Chondrocyte (in vitro differentiated cells): ENCODE results near the gene MARCHF9. TPM values are rescaled to one million over a fixed set of nuclear protein-coding genes. Genes with fewer than 3 reads are reported as not detected.
A peak's percentile ranks its signal among the peaks of the same experiment; 100 is the strongest.

Source experiments
- DNase-seq: peaks from one replicate; pipeline ENCODE4 v3.0.0; 2021; ENCODE audit warnings: mixed read lengths, low spot score
- H3K27ac Mint-ChIP-seq: one replicate; pipeline ENCODE4 v1.8.0; 2021; ENCODE audit warnings: mild to moderate bottlenecking, moderate library complexity, mixed read lengths; ENCODE audit not compliant: unreplicated experiment
- H3K27me3 Mint-ChIP-seq: 2 replicates; pipeline ENCODE4 v1.8.0; 2021; ENCODE audit warnings: low read depth, mixed read lengths
- H3K36me3 Mint-ChIP-seq: 2 replicates; pipeline ENCODE4 v1.8.0; 2021; ENCODE audit warnings: low read depth, mixed read lengths
- H3K4me1 Mint-ChIP-seq: 2 replicates; pipeline ENCODE4 v1.8.0; 2021; ENCODE audit warnings: low read depth, mild to moderate bottlenecking, mixed read lengths
- H3K4me3 Mint-ChIP-seq: one replicate; pipeline ENCODE4 v1.8.0; 2021; ENCODE audit warnings: mild to moderate bottlenecking, moderate library complexity, mixed read lengths; ENCODE audit not compliant: unreplicated experiment
- H3K9me3 Mint-ChIP-seq: 2 replicates; pipeline ENCODE4 v1.8.0; 2021; ENCODE audit warnings: low read depth, mixed read lengths
- CTCF ChIP-seq: fragments of 200-600 bp; sonication (generic); IDR thresholded peaks from 2 replicates; pipeline ENCODE4 v1.5.0; 2021; ENCODE audit warnings: antibody characterized with exemption, mild to moderate bottlenecking, moderate library complexity
- total RNA-seq: library from RNA; stranded (reverse); gene quantifications from 3 replicates; pipeline ENCODE4 v1.2.1, GENCODE V29; 2021

The MARCHF9 gene
- total RNA-seq, 1 donor from 2014 or later: 21.8 TPM

- Mint-ChIP-seq H3K4me3 (no peak overlapping the region), H3K27ac (no peak overlapping the region), H3K9me3 (no peaks in the 10 kb centered on the region), H3K4me1 (peaks cover 22% of the 10 kb centered on the region), H3K27me3 (peaks cover 2% of the 10 kb centered on the region), H3K36me3 (peaks cover 12% of the 10 kb centered on the region)
- TF ChIP-seq CTCF: no peak
- DNase-seq: no peak
Observed at GRCh38 chr12:57757771-57758170, 2.9 kb downstream of the MARCHF9 start.

GRCh38 chr12:57758552-57759359 is 3.9 kb downstream of the MARCHF9 start:
- DNase-seq: no peak
- Mint-ChIP-seq H3K27me3 (peaks cover 10% of the 10 kb centered on the region), H3K9me3 (no peaks in the 10 kb centered on the region), H3K27ac (no peak overlapping the region), H3K36me3 (peaks cover 12% of the 10 kb centered on the region), H3K4me3 (no peak overlapping the region), H3K4me1 (peaks cover 19% of the 10 kb centered on the region)
- TF ChIP-seq CTCF: no peak

GRCh38 chr12:57759360-57759980 is 4.6 kb downstream of the MARCHF9 start:
- peak; percentile 70 for TF ChIP-seq CTCF
- no peak for DNase-seq
- peaks cover 18% of the 10 kb centered on the region for H3K4me1 Mint-ChIP-seq
- H3K9me3 Mint-ChIP-seq: no peaks in the 10 kb centered on the region
- H3K27me3 Mint-ChIP-seq: peaks cover 18% of the 10 kb centered on the region
- H3K36me3 Mint-ChIP-seq: peaks cover 15% of the 10 kb centered on the region
- H3K4me3 Mint-ChIP-seq: no peak overlapping the region
- no peak overlapping the region for H3K27ac Mint-ChIP-seq

GRCh38 chr12:57760347-57760982 is 5.6 kb downstream of the MARCHF9 start:
- peaks cover 23% of the 10 kb centered on the region for H3K4me1 Mint-ChIP-seq
- no peak for DNase-seq
- H3K27ac Mint-ChIP-seq: no peak overlapping the region
- no peaks in the 10 kb centered on the region for H3K9me3 Mint-ChIP-seq
- no peak overlapping the region for H3K4me3 Mint-ChIP-seq
- H3K27me3 Mint-ChIP-seq: peaks cover 26% of the 10 kb centered on the region
- peaks cover 15% of the 10 kb centered on the region for H3K36me3 Mint-ChIP-seq
- TF ChIP-seq CTCF: no peak

GRCh38 chr12:57761391-57761998 is 6.6 kb downstream of the MARCHF9 start:
- peaks cover 25% of the 10 kb centered on the region for H3K4me1 Mint-ChIP-seq
- H3K27ac Mint-ChIP-seq: no peak overlapping the region
- H3K27me3 Mint-ChIP-seq: peaks cover 32% of the 10 kb centered on the region
- DNase-seq: no peak
- no peak for TF ChIP-seq CTCF
- H3K36me3 Mint-ChIP-seq: peaks cover 15% of the 10 kb centered on the region
- H3K9me3 Mint-ChIP-seq: no peaks in the 10 kb centered on the region
- H3K4me3 Mint-ChIP-seq: no peak overlapping the region
